Astrocyte of the cerebellum (primary cell): Measurements from ENCODE around the gene SLC7A6.

Experiments used
- DNase-seq: peaks from one replicate; pipeline ENCODE4 v3.0.0-alpha.2; 2011; ENCODE audit warnings: low read depth
- H3K4me3 ChIP-seq: 2 replicates; pipeline ENCODE4 v1.5.1; 2011; ENCODE audit warnings: mild to moderate bottlenecking, low read depth, low read length, moderate library complexity
- CTCF ChIP-seq: IDR thresholded peaks from 2 replicates; pipeline ENCODE4 v1.5.1; 2012; ENCODE audit warnings: low read length, low read depth, moderate library complexity, mild to moderate bottlenecking; ENCODE audit errors: missing control alignments
- in situ Hi-C: cut with HindIII; loops from 2 replicates; pipeline ENCODE4 v1.10.0; 2017; ENCODE audit warnings: low sequenced_read_pairs

The SLC7A6 gene

GRCh38 chr16:68244903-68245853 is 19.1 kb upstream of the SLC7A6 start, which contains the start of gene PLA2G15:
Gene PLA2G15, plus strand, starts transcription at chr16:68245373. Its CDS starts 54 bp downstream, at chr16:68245427.
- no peak for TF ChIP-seq CTCF
- in situ Hi-C loops: loop anchor here (5.0 kb wide), 1 partner anchor 87 kb away; no protein-coding TSS in a partner anchor
- peak within 1 kb of the TSS; percentile 97 for H3K4me3 ChIP-seq
- peak; percentile 89 for DNase-seq

- in situ Hi-C loops: loop anchor here (5.0 kb wide), 1 partner anchor 86 kb away; no protein-coding TSS in a partner anchor
- no peak for DNase-seq
- peak overlapping the region; percentile 97 for H3K4me3 ChIP-seq
- TF ChIP-seq CTCF: no peak
Observed at GRCh38 chr16:68246121-68246520, 18.2 kb upstream of the SLC7A6 start.

- in situ Hi-C loops: loop anchor here (5.0 kb wide), 1 partner anchor 86 kb away; no protein-coding TSS in a partner anchor
- H3K4me3 ChIP-seq: no peak overlapping the region
- TF ChIP-seq CTCF: no peak
- DNase-seq: no peak
Observed at GRCh38 chr16:68246666-68247065, 17.7 kb upstream of the SLC7A6 start.

- TF ChIP-seq CTCF: no peak
- in situ Hi-C loops: loop anchor here (5.0 kb wide), 1 partner anchor 85 kb away; no protein-coding TSS in a partner anchor
- DNase-seq: no peak
- H3K4me3 ChIP-seq: no peak overlapping the region
Observed at GRCh38 chr16:68247400-68247799, 16.9 kb upstream of the SLC7A6 start.

- in situ Hi-C loops: loop anchor here (5.0 kb wide), 1 partner anchor 84 kb away; no protein-coding TSS in a partner anchor
- TF ChIP-seq CTCF: no peak
- no peak overlapping the region for H3K4me3 ChIP-seq
- DNase-seq: no peak
Observed at GRCh38 chr16:68247932-68248331, 16.4 kb upstream of the SLC7A6 start.

GRCh38 chr16:68249371-68249770 is 15.0 kb upstream of the SLC7A6 start:
- in situ Hi-C loops: loop anchor here (5.0 kb wide), 1 partner anchor 83 kb away; no protein-coding TSS in a partner anchor
- TF ChIP-seq CTCF: no peak
- no peak for DNase-seq
- no peak overlapping the region for H3K4me3 ChIP-seq
